T-helper 17 cell (primary cell): ENCODE results near the gene LEF1. TPM values are rescaled to one million over a fixed set of nuclear protein-coding genes. Genes with fewer than 3 reads are reported as not detected.

Source experiments
- ATAC-seq: fragments of 150-1000 bp; cut with Tn5 transposase; 2 replicates; pipeline ENCODE4 v1.10.0; 2021; ENCODE audit warnings: mild to moderate bottlenecking, moderate library complexity
- DNase-seq, 3 donors: peaks; one replicate each; pipeline versions ENCODE4 v3.0.0 to v3.0.0-alpha.2; 2020 to 2021
- H3K9me3 ChIP-seq: one replicate; pipeline ENCODE4 v1.7.0; 2013; ENCODE audit warnings: low read length, mild to moderate bottlenecking; ENCODE audit not compliant: control insufficient read depth, poor library complexity, severe bottlenecking
- H3K27ac Mint-ChIP-seq: one replicate; pipeline ENCODE4 v1.8.0; 2022; ENCODE audit warnings: mild to moderate bottlenecking, moderate library complexity, mixed read lengths
- H3K27me3 Mint-ChIP-seq: one replicate; pipeline ENCODE4 v1.8.0; 2022; ENCODE audit warnings: mixed read lengths
- H3K36me3 Mint-ChIP-seq: one replicate; pipeline ENCODE4 v1.8.0; 2022; ENCODE audit warnings: low read depth, mixed read lengths
- H3K4me1 Mint-ChIP-seq: one replicate; pipeline ENCODE4 v1.8.0; 2022; ENCODE audit warnings: mild to moderate bottlenecking, mixed read lengths
- H3K4me3 Mint-ChIP-seq: one replicate; pipeline ENCODE4 v1.8.0; 2022; ENCODE audit warnings: mild to moderate bottlenecking, moderate library complexity, mixed read lengths
- total RNA-seq, 4 donors: library from RNA in 2 of 4; stranded (reverse) in 2 of 4; gene quantifications; one replicate each; pipeline ENCODE4 v1.2.3 and lab custom pipeline; 2022 to 2026

Gene LEF1
- total RNA-seq, 2 donors from 2014 or later, result 236 to 319 TPM

DNA sequence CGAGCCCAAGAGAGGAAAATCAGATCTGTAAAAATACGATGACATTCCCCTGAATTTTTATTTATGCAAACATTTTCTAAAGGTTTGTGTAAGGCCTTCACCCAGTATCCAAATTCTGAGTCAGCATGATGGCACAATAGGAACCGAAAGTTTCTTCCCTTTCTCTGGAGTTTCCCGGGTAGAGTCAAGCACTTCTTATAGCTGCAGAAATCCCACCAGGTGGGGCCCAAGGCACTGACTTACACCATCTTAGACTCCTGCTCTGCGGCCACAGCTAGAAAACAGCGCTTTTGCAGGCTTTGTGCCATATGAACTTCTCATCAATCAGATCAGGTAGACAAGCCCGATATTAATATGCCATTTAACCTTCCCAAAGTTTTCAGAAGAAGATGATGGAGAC is 13.4 kb downstream of the LEF1 start:
- peaks cover 6% of the 10 kb centered on the region for H3K27me3 Mint-ChIP-seq
- H3K4me1 Mint-ChIP-seq, result peaks cover 52% of the 10 kb centered on the region
- ATAC-seq, result peak; percentile 63
- H3K27ac Mint-ChIP-seq, result peak overlapping the region; percentile 71
- no peak for DNase-seq
- peaks cover 8% of the 10 kb centered on the region for H3K36me3 Mint-ChIP-seq
- no peaks in the 10 kb centered on the region for H3K9me3 ChIP-seq
- H3K4me3 Mint-ChIP-seq, result peak overlapping the region; percentile 72

- no peak for DNase-seq
- peak overlapping the region; percentile 37 for H3K4me3 Mint-ChIP-seq
- H3K27ac Mint-ChIP-seq, result peak overlapping the region; percentile 54
- peaks cover 6% of the 10 kb centered on the region for H3K27me3 Mint-ChIP-seq
- no peak for ATAC-seq
- peaks cover 46% of the 10 kb centered on the region for H3K4me1 Mint-ChIP-seq
- no peaks in the 10 kb centered on the region for H3K9me3 ChIP-seq
- peaks cover 8% of the 10 kb centered on the region for H3K36me3 Mint-ChIP-seq
Observed at GRCh38 chr4:108152980-108153379, 15.8 kb downstream of the LEF1 start.

DNA sequence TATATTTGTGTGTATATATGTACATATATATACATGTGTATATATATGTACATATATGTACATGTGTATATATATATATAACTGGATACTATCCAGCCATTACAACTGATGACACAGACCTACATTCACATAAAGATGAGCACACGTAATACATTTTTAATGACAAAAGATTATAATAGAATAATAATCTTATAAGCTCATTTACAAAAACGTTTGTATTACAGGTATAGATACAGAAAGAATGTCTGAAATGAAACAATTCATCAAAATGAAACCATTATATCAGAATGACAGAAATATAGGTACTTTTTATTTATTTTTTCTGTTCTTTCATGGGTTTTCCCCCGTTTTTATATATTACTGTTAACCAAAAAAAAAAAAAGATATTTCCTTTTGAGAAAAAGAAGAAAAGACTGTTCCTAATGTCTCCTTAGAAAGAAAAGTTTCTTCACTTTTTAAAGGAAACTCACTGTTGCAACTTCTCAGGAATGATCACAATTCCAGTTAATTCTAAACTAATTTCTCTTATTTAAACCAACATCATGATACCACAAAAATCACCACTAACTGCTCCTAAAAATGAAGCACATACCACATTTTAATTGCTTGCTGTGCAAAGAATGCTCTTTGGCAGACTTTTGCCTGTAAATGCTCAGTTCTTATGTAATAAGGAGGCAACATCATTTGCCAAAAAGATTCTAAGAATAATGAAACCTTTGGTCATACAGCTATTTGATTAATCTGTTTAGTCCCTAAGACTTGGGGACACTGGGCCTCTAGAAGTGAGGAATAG is 18.9 kb downstream of the LEF1 start:
- no peaks in the 10 kb centered on the region for H3K9me3 ChIP-seq
- H3K27ac Mint-ChIP-seq, result peak overlapping the region; percentile 53
- peak overlapping the region; percentile 9 for H3K4me3 Mint-ChIP-seq
- H3K4me1 Mint-ChIP-seq, result peaks cover 48% of the 10 kb centered on the region
- H3K27me3 Mint-ChIP-seq, result peaks cover 6% of the 10 kb centered on the region
- ATAC-seq (no peak), DNase-seq (no peak)
- H3K36me3 Mint-ChIP-seq, result peaks cover 10% of the 10 kb centered on the region

- DNase-seq, result no peak
- Mint-ChIP-seq H3K27ac (peak overlapping the region; percentile 85), H3K27me3 (peaks cover 10% of the 10 kb centered on the region), H3K4me1 (peaks cover 62% of the 10 kb centered on the region), H3K36me3 (peaks cover 12% of the 10 kb centered on the region), H3K4me3 (peak overlapping the region; percentile 31)
- no peaks in the 10 kb centered on the region for H3K9me3 ChIP-seq
- peak; percentile 69 for ATAC-seq
Observed at GRCh38 chr4:108148316-108148715, 20.4 kb downstream of the LEF1 start.

DNA sequence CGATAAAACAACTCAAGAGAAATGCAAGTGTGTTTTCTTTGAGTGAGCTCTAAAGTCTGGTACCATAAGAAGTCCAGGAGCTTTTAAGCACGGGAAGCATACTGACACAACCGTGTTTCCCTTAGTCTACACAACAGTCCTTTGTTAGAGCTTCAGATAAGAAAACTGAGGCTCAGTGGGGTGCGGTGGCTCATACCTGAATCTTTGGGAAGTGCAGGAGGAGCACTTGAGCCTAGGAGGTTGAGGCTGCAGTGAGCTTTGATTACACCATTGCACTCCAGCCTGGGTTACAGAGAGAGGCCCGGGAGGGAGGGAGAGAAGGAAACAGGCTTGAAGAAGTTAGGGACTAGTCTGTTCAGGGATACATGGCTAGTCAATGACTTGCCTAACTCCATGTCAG is 21.9 kb downstream of the LEF1 start:
- H3K9me3 ChIP-seq, result no peaks in the 10 kb centered on the region
- peaks cover 55% of the 10 kb centered on the region for H3K4me1 Mint-ChIP-seq
- H3K27ac Mint-ChIP-seq, result peak overlapping the region; percentile 85
- ATAC-seq, result no peak
- DNase-seq, result no peak
- H3K27me3 Mint-ChIP-seq, result peaks cover 5% of the 10 kb centered on the region
- H3K4me3 Mint-ChIP-seq, result peak overlapping the region; percentile 67
- H3K36me3 Mint-ChIP-seq, result peaks cover 9% of the 10 kb centered on the region

DNA sequence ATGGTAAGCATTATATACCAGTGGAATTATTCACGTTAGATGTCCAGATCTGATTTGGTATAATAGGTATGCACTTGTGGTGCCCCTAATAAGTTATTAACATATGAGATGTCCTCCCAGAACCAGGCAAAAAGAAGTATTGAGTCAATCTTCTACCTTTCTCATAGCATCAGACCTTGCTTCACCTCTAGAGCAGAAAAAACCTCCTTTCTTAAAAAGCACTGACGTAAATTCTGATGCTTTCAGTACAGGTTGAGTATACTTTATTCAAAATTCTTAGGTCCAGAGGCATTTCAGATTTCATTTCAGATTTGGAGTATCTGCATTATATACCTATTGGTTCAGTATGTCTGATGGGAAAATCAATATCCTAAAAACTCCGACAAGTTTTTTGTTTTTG is 22.4 kb downstream of the LEF1 start:
- H3K4me3 Mint-ChIP-seq, result no peak overlapping the region
- peaks cover 7% of the 10 kb centered on the region for H3K36me3 Mint-ChIP-seq
- peaks cover 4% of the 10 kb centered on the region for H3K27me3 Mint-ChIP-seq
- H3K4me1 Mint-ChIP-seq, result peaks cover 55% of the 10 kb centered on the region
- no peak for DNase-seq
- peak overlapping the region; percentile 85 for H3K27ac Mint-ChIP-seq
- H3K9me3 ChIP-seq, result no peaks in the 10 kb centered on the region
- no peak for ATAC-seq

DNA sequence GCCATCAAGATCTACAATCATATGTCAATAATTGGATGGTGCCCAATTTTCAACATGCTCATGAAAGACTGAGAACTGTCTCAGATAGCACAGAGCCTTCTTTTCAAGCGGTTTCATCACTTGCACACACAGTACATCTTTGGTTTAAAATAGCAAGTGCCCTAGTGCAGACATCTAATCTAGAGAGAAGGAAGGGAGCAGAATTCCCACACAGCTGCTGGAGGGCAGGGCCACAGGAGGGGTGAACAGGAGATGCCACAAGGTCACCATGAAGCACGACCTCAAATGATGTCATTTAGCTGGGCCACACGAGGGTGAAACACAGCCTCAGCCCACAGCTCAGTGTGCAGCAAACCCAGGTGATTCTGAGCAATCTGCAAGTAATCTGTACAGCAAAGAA is 24.3 kb downstream of the LEF1 start:
- Mint-ChIP-seq H3K4me3 (peak overlapping the region; percentile 81), H3K36me3 (peaks cover 7% of the 10 kb centered on the region), H3K27ac (peak overlapping the region; percentile 85), H3K27me3 (peaks cover 4% of the 10 kb centered on the region), H3K4me1 (peaks cover 60% of the 10 kb centered on the region)
- DNase-seq, result no peak
- ATAC-seq, result peak; percentile 72
- no peaks in the 10 kb centered on the region for H3K9me3 ChIP-seq

- peak overlapping the region; percentile 57 for H3K4me3 Mint-ChIP-seq
- H3K9me3 ChIP-seq, result no peaks in the 10 kb centered on the region
- DNase-seq, result no peak
- H3K36me3 Mint-ChIP-seq, result peaks cover 12% of the 10 kb centered on the region
- peaks cover 67% of the 10 kb centered on the region for H3K4me1 Mint-ChIP-seq
- peaks cover 4% of the 10 kb centered on the region for H3K27me3 Mint-ChIP-seq
- no peak for ATAC-seq
- peak overlapping the region; percentile 85 for H3K27ac Mint-ChIP-seq
Observed at GRCh38 chr4:108143515-108143914, 25.2 kb downstream of the LEF1 start.

- H3K9me3 ChIP-seq, result no peaks in the 10 kb centered on the region
- peaks cover 4% of the 10 kb centered on the region for H3K27me3 Mint-ChIP-seq
- peaks cover 66% of the 10 kb centered on the region for H3K4me1 Mint-ChIP-seq
- peak overlapping the region; percentile 85 for H3K27ac Mint-ChIP-seq
- H3K36me3 Mint-ChIP-seq, result peaks cover 14% of the 10 kb centered on the region
- DNase-seq (no peak), ATAC-seq (no peak)
- H3K4me3 Mint-ChIP-seq, result peak overlapping the region; percentile 62
Observed at GRCh38 chr4:108142870-108143269, 25.9 kb downstream of the LEF1 start.

GRCh38 chr4:108141213-108141950 is 27.4 kb downstream of the LEF1 start:
- ATAC-seq, result no peak
- peaks cover 14% of the 10 kb centered on the region for H3K36me3 Mint-ChIP-seq

DNA sequence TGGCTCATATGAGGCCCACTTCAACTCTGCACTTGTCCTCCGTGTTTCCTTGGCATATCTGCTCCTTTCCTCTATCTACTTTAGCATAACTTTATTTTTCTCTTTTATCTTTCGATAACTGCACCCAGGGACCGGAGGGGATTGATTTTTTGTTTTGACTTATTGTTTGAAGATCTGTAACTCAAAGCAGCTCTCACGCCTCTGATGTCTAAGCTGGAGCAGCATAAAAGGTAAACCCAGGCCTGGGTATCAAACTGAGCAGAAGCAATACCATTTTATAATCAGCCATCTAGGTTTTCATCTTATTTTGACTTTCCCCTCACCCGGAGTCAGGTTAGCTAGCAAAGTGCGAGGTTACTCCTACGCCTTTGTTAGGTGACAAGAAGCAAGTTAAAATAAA is 28.4 kb downstream of the LEF1 start:
- Mint-ChIP-seq H3K4me1 (peaks cover 61% of the 10 kb centered on the region), H3K4me3 (peak overlapping the region; percentile 78), H3K27me3 (peaks cover 4% of the 10 kb centered on the region), H3K36me3 (peaks cover 15% of the 10 kb centered on the region), H3K27ac (peak overlapping the region; percentile 85)
- DNase-seq (no peak), ATAC-seq (peak; percentile 18)
- H3K9me3 ChIP-seq, result no peaks in the 10 kb centered on the region

More at GRCh38 chr4:108141213-108141950, 27.4 kb downstream of the LEF1 start:
- Mint-ChIP-seq H3K4me1 (peaks cover 61% of the 10 kb centered on the region), H3K4me3 (peak overlapping the region; percentile 77), H3K27ac (peak overlapping the region; percentile 85), H3K27me3 (peaks cover 4% of the 10 kb centered on the region)
- DNase-seq, result no peak
- no peaks in the 10 kb centered on the region for H3K9me3 ChIP-seq

DNA sequence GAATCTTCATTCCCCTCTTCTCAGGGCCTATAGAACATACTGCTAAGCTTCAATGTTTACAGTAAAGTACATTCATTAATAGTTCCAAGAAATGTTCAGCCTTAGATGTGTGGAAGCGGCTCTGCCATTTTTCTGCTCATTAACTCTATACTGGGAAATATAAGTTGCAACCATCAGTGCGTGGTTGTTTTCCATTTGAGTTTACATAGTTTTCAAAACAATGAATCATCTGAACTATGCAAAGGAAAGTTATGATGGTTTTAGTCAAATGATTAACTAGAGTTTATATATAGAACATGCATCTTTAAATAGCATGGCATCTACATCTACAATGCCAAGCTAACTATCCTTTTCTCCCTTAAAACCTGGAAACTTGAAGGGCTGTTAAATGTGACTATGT is 29.6 kb downstream of the LEF1 start:
- Mint-ChIP-seq H3K27me3 (no peaks in the 10 kb centered on the region), H3K27ac (peak overlapping the region; percentile 85), H3K4me3 (peak overlapping the region; percentile 28), H3K4me1 (peaks cover 64% of the 10 kb centered on the region), H3K36me3 (peaks cover 13% of the 10 kb centered on the region)
- DNase-seq (no peak), ATAC-seq (no peak)
- H3K9me3 ChIP-seq, result no peaks in the 10 kb centered on the region

DNA sequence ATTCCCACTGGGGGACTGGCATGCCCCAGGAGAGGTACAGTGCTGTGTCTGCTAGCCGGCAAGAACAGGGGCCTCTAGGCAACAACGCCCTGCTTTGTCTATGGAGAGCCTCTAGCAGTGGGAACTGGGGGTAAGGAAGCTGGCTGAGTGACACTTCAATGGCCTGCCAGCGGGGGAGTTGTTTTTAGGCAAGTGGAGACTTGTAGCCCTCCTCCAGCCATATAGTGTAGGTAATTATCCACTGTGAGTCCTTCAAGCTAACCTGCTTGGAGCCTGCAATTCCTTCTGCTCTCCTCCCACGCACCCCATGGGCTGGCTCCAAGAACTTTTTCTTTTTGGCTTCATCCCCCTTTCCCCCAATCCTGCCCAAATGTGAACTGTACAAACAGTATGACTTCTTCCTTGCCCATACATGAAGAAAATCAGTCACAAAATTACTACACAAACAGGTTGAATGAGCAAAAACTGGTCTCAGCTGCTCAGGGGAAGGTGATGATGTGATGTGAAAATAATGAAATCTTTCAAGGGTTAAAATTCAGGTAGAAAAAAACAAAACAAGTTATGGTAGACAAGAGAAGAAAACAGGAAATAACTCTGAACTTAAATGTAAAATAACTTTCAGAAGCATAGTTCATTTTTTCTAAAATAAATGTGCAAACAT is 33.1 kb downstream of the LEF1 start:
- DNase-seq, result no peak
- peak overlapping the region; percentile 77 for H3K27ac Mint-ChIP-seq
- no peaks in the 10 kb centered on the region for H3K27me3 Mint-ChIP-seq
- no peaks in the 10 kb centered on the region for H3K9me3 ChIP-seq
- ATAC-seq, result no peak
- peak overlapping the region; percentile 62 for H3K4me3 Mint-ChIP-seq
- peaks cover 54% of the 10 kb centered on the region for H3K4me1 Mint-ChIP-seq
- H3K36me3 Mint-ChIP-seq, result peaks cover 13% of the 10 kb centered on the region
